CD4-positive, alpha-beta T cell treated with Interleukin-4 for 1 hour (primary cell): Measurements from ENCODE around the gene RASGRF1.
A peak's percentile ranks its signal among the peaks of the same experiment; 100 is the strongest.

Experiments
- DNase-seq, 2 donors: peaks; one replicate each; pipeline ENCODE4 v3.0.0-alpha.2; 2020 to 2022

RASGRF1 gene

GRCh38 chr15:79093352-79093935 lies 2.9 kb upstream of the RASGRF1 start:
- DNase-seq = peak in 1 of 2 donors; percentile 8

- DNase-seq = no peak
Observed at GRCh38 chr15:79092382-79092781, 1.8 kb upstream of the RASGRF1 start.

GRCh38 chr15:79091204-79091867 lies 756 bp upstream of the RASGRF1 start:
- peak in 1 of 2 donors; percentile 2 for DNase-seq

- peak in 1 of 2 donors; percentile 6 for DNase-seq
Observed at GRCh38 chr15:79089890-79090486, 592 bp downstream of the RASGRF1 start.

- no peak for DNase-seq
Observed at GRCh38 chr15:79089331-79089889, 1.2 kb downstream of the RASGRF1 start.

GRCh38 chr15:79088426-79089205 lies 2.0 kb downstream of the RASGRF1 start:
- no peak for DNase-seq

- no peak for DNase-seq
Observed at GRCh38 chr15:79086814-79087213, 3.8 kb downstream of the RASGRF1 start.

GRCh38 chr15:79084308-79084968 lies 6.1 kb downstream of the RASGRF1 start:
- DNase-seq = peak in 1 of 2 donors; percentile 4

- no peak for DNase-seq
Observed at GRCh38 chr15:79083154-79083553, 7.4 kb downstream of the RASGRF1 start.

GRCh38 chr15:79082363-79083070 lies 8.1 kb downstream of the RASGRF1 start:
- no peak for DNase-seq

GRCh38 chr15:79078763-79079410 lies 11.7 kb downstream of the RASGRF1 start:
- DNase-seq = peak in 1 of 2 donors; percentile 16

- DNase-seq = no peak
Observed at GRCh38 chr15:79078003-79078402, 12.6 kb downstream of the RASGRF1 start.

- no peak for DNase-seq
Observed at GRCh38 chr15:79076661-79077060, 13.9 kb downstream of the RASGRF1 start.

- DNase-seq = no peak
Observed at GRCh38 chr15:79075256-79075655, 15.3 kb downstream of the RASGRF1 start.

- DNase-seq = no peak
Observed at GRCh38 chr15:79073336-79073735, 17.2 kb downstream of the RASGRF1 start.

GRCh38 chr15:79071901-79072300 lies 18.7 kb downstream of the RASGRF1 start:
- no peak for DNase-seq

- no peak for DNase-seq
Observed at GRCh38 chr15:79068790-79069189, 21.8 kb downstream of the RASGRF1 start.

GRCh38 chr15:79067969-79068368 lies 22.6 kb downstream of the RASGRF1 start:
- DNase-seq = no peak

- no peak for DNase-seq
Observed at GRCh38 chr15:79067072-79067833, 23.3 kb downstream of the RASGRF1 start.

- no peak for DNase-seq
Observed at GRCh38 chr15:79066391-79067071, 24.0 kb downstream of the RASGRF1 start.
